HG02852 (cell line): Measurements from ENCODE around the gene RAPGEF3.
A peak's percentile ranks its signal among the peaks of the same experiment; 100 is the strongest.

ENCODE experiments used
- ATAC-seq: cut with Tn5 transposase; IDR thresholded peaks from one replicate; pipeline ENCODE4 v1.9.1; 2021; ENCODE audit warnings: mild to moderate bottlenecking, moderate library complexity; ENCODE audit not compliant: unreplicated experiment

Gene RAPGEF3

GRCh38 chr12:47705229-47705565, 53.5 kb downstream of the RAPGEF3 start:
- ATAC-seq, result no peak

- no peak for ATAC-seq
These were observed 54.0 kb downstream of the RAPGEF3 start for GRCh38 chr12:47704719-47705118.

GRCh38 chr12:47700263-47700662, 58.4 kb downstream of the RAPGEF3 start:
- ATAC-seq, result no peak

GRCh38 chr12:47698631-47699030, 60.0 kb downstream of the RAPGEF3 start:
- no peak for ATAC-seq

- ATAC-seq, result peak; percentile 51
These were observed 60.6 kb downstream of the RAPGEF3 start for GRCh38 chr12:47698055-47698454.

- ATAC-seq, result no peak
These were observed 69.5 kb downstream of the RAPGEF3 start for GRCh38 chr12:47689215-47689614.

- ATAC-seq, result no peak
These were observed 71.0 kb downstream of the RAPGEF3 start for GRCh38 chr12:47687636-47688035.

- no peak for ATAC-seq
These were observed 71.9 kb downstream of the RAPGEF3 start for GRCh38 chr12:47686645-47687240.
